ENCODE measurements around the gene DMRTA2. TPM values are rescaled to one million over a fixed set of nuclear protein-coding genes. Genes with fewer than 3 reads are reported as not detected.
A peak's percentile ranks its signal among the peaks of the same experiment; 100 is the strongest.

Gene DMRTA2
- total RNA-seq, 2 donors from 2014 or later, result 1.2 to 2.4 TPM

DNA sequence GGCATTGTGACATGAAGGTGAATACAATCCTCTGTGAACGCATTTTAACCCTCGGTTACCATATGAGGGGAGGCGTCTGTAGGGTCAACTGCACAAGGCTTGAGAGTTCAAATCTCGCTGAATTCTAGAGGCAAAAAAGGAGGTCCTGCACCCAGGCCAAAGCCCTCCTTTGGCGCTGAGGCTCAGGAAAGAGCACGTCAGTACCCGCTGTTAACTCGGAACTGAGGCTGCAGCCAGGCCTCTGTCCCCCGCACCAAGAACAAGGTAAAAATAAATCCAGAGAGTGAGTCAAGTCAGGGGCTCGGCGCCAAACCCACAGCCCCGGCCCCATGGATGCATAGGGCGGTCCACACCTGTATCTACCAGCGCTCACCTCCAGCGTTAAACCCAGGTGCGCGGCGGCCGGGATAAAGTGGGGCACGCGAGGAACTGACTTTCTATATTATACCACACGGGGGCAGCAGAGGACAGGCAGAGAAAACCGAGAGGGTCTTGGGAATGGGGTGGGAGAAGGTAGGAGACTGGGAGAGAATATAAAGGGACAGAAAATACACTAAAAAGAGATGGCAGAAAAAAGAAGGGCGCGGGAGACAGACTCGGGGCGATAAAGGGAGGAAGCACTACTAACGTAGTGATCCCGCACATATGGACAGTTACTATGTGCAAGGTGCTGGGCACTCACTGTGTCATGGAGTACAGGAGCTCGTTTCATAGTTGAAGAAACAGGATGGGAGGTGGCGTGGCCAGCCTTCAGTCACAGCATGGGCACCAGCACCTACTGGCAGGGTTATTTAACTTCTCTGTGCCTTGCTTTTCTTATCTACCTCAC, 54.9 kb downstream of the DMRTA2 start:
- H3K9ac ChIP-seq (ENCODE audit: extremely low read depth, low read length, poor library complexity, severe bottlenecking), result no peak overlapping the region
- H3K27ac ChIP-seq (ENCODE audit: low read depth, low read length), result no peak overlapping the region
- H3K4me1 ChIP-seq (ENCODE audit: control insufficient read depth, insufficient read depth, low read length), result no peaks in the 10 kb centered on the region
- H3K36me3 ChIP-seq (ENCODE audit: control insufficient read depth, insufficient read depth, low read length), result no peaks in the 10 kb centered on the region
- H3K27me3 ChIP-seq (ENCODE audit: control insufficient read depth, insufficient read depth, low read length, poor library complexity, severe bottlenecking), result peaks cover 58% of the 10 kb centered on the region
- peak; percentile 93 for DNase-seq
- no peaks in the 10 kb centered on the region for H3K9me3 Mint-ChIP-seq
- H3K9me3 ChIP-seq (ENCODE audit: control insufficient read depth, low read length), result no peaks in the 10 kb centered on the region
- peaks cover 13% of the 10 kb centered on the region for H3K4me1 Mint-ChIP-seq
- H3K4me3 Mint-ChIP-seq, result no peak overlapping the region
- peaks cover 38% of the 10 kb centered on the region for H3K27me3 Mint-ChIP-seq (ENCODE audit: insufficient read depth)
- no peak overlapping the region for H3K4me3 ChIP-seq (ENCODE audit: low read length)
- H3K36me3 Mint-ChIP-seq (ENCODE audit: low read depth), result no peaks in the 10 kb centered on the region
- WGBS, 2 experiments (ENCODE audit: insufficient coverage in 1 of 2, insufficient read length in 1 of 2), result 31 to 58% methylated on average over 13 to 30 of the region's 31 CpGs
- no peak overlapping the region for H3K27ac Mint-ChIP-seq
- TF ChIP-seq, protein P1, sequence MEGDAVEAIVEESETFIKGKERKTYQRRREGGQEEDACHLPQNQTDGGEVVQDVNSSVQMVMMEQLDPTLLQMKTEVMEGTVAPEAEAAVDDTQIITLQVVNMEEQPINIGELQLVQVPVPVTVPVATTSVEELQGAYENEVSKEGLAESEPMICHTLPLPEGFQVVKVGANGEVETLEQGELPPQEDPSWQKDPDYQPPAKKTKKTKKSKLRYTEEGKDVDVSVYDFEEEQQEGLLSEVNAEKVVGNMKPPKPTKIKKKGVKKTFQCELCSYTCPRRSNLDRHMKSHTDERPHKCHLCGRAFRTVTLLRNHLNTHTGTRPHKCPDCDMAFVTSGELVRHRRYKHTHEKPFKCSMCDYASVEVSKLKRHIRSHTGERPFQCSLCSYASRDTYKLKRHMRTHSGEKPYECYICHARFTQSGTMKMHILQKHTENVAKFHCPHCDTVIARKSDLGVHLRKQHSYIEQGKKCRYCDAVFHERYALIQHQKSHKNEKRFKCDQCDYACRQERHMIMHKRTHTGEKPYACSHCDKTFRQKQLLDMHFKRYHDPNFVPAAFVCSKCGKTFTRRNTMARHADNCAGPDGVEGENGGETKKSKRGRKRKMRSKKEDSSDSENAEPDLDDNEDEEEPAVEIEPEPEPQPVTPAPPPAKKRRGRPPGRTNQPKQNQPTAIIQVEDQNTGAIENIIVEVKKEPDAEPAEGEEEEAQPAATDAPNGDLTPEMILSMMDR (conservative IDR thresholded peaks at IDR 0.05), result peak; percentile 91

Measured in endodermal cell (in vitro differentiated cells).